GM18511 (cell line): Measurements from ENCODE around the gene CTCF.

Source experiments
- ATAC-seq: cut with Tn5 transposase; IDR thresholded peaks from one replicate; pipeline ENCODE4 v1.9.1; 2021; ENCODE audit warnings: mild to moderate bottlenecking, moderate library complexity; ENCODE audit not compliant: unreplicated experiment

Gene CTCF

GRCh38 chr16:67650023-67650422, 87.7 kb downstream of the CTCF start:
- ATAC-seq = no peak

- no peak for ATAC-seq
Observed at GRCh38 chr16:67651039-67651438, 88.7 kb downstream of the CTCF start.

GRCh38 chr16:67651847-67652246, 89.5 kb downstream of the CTCF start:
- no peak for ATAC-seq

DNA sequence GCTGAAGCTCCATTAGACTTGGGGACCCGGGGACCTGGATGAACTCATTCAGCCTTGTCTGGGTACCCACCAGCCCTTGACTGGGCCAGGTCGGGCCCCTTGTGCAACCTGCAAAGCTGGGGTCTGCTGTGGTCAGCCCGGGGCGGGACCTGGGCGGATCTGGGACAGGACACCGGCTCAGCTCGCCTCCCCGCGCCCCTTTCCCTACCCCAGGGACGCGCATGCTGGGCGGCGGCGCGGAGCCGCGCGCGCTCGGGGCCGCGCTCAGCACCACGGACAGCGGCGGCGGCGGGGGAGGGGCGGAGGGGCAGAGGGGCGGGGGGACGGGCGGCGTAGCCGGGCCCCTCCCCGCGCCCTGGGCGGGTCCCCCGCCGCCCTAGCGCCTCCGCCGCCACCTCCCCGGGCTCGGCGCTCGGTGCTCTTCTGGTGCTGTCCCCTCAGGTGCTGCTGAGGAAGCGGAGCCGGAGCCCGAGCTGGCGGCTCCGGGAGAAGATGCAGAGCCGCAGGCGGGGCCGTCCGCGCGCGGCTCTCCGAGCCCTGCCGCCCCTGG, 90.3 kb downstream of the CTCF start:
- ATAC-seq = no peak

- no peak for ATAC-seq
Observed at GRCh38 chr16:67653128-67653788, 90.9 kb downstream of the CTCF start.

DNA sequence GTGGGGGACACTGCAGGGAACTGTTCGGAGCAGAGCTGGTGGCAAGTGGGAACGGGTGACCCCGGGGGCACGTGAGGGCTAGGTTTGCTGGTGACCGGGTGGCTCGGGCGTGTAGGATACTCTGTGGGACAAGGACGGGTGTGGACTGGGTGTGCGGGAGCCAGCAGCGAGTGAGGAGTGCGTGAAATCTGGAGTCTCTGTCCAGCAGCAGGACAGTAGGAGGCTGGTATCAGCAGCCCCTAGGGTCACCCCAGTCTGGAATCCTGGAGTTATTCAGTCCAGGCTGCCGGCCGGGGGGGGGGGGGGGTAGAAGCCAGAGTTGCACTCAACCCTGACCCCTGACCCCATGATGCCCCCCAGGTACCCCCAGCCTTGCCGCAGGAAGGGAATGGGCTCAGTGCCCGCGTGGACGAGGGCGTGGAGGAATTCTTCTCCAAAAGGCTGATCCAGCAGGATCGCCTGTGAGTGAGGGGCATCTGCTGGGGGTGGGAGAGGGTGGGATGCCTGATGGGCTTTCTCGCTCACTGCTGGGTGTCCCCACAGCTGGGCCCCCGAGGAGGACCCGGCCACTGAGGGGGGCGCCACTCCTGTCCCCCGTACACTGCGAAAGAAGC, 91.6 kb downstream of the CTCF start:
- no peak for ATAC-seq

DNA sequence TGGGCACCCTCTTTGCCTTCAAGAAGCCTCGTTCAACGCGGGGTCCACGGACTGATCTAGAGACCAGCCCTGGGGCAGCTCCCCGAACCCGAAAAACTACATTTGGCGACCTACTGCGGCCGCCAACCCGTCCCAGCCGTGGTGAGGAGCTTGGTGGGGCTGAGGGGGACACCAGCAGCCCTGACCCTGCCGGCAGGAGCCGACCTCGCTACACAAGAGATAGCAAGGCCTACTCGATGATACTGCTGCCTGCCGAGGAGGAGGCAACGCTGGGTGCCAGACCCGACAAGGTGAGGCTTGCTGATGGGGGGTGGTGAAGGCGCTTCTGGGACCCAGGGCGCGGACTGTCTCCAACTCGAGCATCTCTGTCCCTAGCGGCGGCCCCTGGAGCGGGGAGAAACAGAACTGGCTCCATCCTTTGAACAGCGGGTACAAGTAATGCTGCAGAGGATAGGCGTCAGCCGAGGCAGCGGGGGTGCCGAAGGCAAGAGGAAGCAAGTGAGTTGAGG, 92.1 kb downstream of the CTCF start:
- ATAC-seq = no peak

- no peak for ATAC-seq
Observed at GRCh38 chr16:67655363-67655762, 93.0 kb downstream of the CTCF start.

DNA sequence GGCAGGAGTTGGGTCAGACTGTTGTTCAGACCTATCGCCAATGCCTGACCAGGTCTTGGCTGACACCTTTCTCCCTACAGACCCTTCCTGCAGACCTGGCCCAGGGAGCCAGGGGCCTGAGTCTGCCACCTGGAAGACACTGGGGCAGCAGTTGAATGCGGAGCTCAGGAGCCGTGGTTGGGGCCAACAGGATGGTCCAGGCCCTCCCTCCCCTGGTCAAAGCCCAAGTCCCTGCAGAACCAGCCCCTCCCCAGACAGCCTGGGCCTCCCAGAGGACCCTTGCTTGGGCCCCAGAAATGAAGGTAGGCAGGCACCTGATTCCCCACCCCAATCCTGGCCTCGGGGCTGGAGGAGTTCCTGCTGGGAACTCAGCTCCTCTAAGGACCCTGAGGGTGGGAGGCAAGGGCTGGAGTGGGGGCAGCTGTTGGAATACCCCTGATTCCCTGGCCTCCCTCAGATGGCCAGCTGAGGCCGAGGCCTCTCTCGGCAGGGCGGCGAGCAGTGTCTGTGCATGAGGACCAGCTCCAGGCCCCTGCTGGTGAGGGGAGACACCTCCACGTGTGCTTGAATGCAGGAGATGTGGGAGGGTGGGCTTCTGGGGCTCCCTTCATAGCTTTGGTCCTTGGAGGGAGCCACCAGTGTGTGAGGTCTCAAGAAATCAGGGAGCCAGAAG, 94.2 kb downstream of the CTCF start:
- ATAC-seq = no peak

GRCh38 chr16:67657017-67657608, 94.8 kb downstream of the CTCF start:
- ATAC-seq = no peak

- no peak for ATAC-seq
Observed at GRCh38 chr16:67657751-67658518, 95.6 kb downstream of the CTCF start.

GRCh38 chr16:67658849-67659674, 96.7 kb downstream of the CTCF start:
- no peak for ATAC-seq

DNA sequence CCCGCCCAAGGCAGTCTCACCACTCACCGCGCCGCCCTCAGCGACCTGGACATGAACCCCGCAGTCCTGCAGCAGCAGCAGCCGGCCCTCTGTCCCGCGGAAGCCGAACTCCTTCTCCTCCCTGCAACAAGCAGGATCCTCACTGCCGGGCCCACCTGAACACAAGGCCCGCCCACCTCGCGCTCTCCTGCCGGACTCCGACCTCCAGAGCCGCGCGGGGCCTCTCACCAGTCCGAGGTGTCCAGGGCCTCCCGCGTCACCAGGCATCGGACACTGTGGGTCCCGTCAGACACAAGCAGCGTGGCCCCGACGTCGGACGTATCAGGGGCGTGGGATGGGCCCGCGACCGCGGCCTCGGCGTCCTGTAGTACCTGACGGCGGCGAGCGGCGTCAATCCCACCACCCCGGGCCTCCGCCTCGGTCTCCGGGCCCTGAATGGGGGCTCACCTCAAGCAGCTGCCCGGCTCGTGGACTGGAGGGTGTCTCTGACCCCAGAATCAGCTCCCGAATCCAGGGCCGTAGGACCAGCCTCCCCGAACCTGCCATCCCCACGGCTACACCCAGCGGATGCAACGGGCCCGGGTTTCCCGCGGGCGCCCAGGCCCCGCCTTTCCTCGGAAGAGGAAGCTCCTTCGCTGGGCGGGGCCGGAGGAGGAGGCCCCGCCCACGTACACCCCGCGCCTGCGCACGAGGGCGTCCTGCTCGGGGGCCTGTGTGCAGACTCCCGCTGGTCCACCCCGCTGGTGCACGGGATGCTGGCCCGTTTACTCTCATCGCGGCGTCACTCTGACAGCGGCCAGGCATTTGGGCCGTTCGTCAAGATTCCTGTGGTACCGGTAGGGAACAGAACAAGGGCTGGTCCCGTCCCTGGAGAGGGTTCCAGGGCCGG, 97.6 kb downstream of the CTCF start, which contains the start of gene ACD:
Gene ACD, minus strand, starts transcription at position 586 of the 889 bp plus-strand sequence. Its CDS starts 40 bp downstream, at position 546.
- ATAC-seq = peak; percentile 64

DNA sequence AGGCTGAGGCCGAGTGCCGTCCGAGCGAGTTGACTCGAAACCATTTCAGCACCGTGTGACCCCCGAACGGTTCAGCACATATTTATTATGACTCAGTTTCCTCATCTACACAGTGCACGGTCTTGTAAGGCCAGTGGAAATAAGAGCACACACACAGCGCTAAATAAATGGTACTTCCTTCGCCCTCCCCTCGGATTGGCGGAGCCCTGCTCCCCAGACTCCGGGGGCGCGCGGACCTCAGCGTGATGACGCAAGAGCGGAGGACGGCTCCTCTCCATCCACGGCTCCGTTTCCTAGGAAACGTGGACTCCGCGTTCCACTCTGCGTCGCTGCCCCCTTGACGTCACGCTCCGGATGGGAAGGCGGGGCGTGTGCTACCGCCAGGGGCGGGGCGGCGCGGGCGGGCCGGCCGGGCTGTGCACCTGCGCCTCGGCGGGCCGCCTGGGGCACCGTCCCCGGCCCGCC, 98.3 kb downstream of the CTCF start, which contains the start of gene PARD6A:
Gene PARD6A, plus strand, starts transcription at position 397 of the 465 bp plus-strand sequence. CDS start 79 bp downstream, outside the sequence.
- ATAC-seq = peak; percentile 88

DNA sequence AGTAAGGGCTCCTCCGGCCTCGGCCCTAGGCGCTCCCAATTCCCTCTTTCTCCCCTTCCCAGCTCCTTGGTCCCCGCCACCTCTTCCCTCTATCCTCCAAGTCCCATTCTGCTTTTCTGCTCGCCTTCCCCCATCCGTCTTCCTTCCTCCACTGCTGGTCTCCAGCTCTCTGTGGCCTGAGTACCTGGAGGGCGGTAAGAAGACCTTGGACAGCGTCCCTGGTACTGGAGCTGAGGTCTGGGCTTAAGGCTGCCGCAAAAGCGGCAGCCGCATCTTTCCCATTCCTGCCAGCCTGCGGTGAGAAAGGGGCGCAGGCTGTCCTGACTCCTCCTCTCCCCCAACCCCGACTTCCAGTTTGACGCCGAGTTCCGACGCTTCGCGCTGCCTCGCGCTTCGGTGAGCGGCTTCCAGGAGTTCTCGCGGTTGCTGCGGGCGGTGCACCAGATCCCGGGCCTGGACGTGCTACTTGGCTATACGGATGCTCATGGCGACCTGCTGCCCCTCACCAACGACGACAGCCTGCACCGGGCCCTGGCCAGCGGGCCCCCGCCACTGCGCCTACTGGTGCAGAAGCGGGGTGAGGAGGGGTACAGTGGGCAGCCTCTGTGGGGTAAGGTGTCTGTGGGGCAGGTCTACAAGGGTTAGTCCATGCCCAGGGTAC, 98.9 kb downstream of the CTCF start:
- ATAC-seq = no peak

DNA sequence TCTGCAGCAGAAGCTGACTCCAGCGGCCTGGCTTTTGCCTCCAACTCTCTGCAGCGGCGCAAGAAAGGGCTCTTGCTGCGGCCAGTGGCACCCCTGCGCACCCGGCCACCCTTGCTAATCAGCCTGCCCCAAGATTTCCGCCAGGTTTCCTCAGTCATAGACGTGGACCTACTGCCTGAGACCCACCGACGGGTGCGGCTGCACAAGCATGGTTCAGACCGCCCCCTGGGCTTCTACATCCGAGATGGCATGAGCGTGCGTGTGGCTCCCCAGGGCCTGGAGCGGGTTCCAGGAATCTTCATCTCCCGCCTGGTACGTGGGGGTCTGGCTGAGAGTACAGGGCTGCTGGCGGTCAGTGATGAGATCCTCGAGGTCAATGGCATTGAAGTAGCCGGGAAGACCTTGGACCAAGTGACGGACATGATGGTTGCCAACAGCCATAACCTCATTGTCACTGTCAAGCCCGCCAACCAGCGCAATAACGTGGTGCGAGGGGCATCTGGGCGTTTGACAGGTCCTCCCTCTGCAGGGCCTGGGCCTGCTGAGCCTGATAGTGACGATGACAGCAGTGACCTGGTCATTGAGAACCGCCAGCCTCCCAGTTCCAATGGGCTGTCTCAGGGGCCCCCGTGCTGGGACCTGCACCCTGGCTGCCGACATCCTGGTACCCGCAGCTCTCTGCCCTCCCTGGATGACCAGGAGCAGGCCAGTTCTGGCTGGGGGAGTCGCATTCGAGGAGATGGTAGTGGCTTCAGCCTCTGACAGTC, 99.7 kb downstream of the CTCF start:
- ATAC-seq = no peak

DNA sequence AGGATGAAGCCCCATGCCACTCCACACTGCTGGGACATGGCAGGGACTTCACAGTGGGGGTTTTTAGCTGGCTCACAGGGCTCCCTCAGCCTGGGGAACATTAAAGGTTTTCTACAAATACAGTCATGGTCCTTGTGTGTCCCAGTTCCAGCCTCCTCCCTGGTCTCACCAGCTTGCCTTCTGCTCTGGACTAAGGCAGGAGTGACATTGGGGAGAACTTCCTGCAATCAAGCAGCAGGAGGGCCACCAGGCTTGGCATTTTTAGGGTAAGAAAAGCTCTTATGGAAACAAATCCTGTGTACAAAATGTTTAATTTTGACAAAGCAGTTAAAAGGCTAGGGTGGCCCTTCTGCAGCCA, 100.3 kb downstream of the CTCF start:
- no peak for ATAC-seq
